GM12878 (cell line): ENCODE results near the gene CCT6B.

Experiments
- BCL3 ChIP-seq: IDR thresholded peaks from 2 replicates; pipeline ENCODE4 v1.6.1; 2011; ENCODE audit warnings: borderline replicate concordance, low read depth, mild to moderate bottlenecking, moderate library complexity, low read length; ENCODE audit not compliant: insufficient read depth, poor library complexity, severe bottlenecking
- CHD1 ChIP-seq: IDR thresholded peaks from 2 replicates; pipeline ENCODE4 v1.6.1; 2012; ENCODE audit warnings: low read depth, low read length, improper control_type of control experiment
- CTCF ChIP-seq, 3 experiments: IDR thresholded peaks in 2 of 3; conservative IDR thresholded peaks in 1 of 3; 2 replicates each; pipeline ENCODE4 v1.5.1; 2011; ENCODE audit warnings: low read depth in 3 of 3, low read length in 3 of 3, mild to moderate bottlenecking in 3 of 3, control low read depth in 2 of 3, moderate library complexity in 2 of 3, inconsistent platforms in 1 of 3, mixed read lengths in 1 of 3; ENCODE audit not compliant: control insufficient read depth in 2 of 3, insufficient read depth in 1 of 3; ENCODE audit errors: extremely low read depth in 1 of 3
- MXI1 ChIP-seq: fragments of 150-350 bp; IDR thresholded peaks from 2 replicates; pipeline ENCODE4 v1.6.1; 2011; ENCODE audit warnings: low read depth, mild to moderate bottlenecking, inconsistent platforms, low read length, improper control_type of control experiment
- POLR2AphosphoS2 ChIP-seq: IDR thresholded peaks from 2 replicates; pipeline ENCODE4 v1.6.1; 2011; ENCODE audit warnings: low read depth, mild to moderate bottlenecking, low read length, improper control_type of control experiment, moderate library complexity
- RAD21 ChIP-seq: IDR thresholded peaks from 2 replicates; pipeline ENCODE4 v1.6.1; 2011; ENCODE audit warnings: mild to moderate bottlenecking, low read depth, low read length, moderate library complexity; ENCODE audit not compliant: insufficient read depth

DNA sequence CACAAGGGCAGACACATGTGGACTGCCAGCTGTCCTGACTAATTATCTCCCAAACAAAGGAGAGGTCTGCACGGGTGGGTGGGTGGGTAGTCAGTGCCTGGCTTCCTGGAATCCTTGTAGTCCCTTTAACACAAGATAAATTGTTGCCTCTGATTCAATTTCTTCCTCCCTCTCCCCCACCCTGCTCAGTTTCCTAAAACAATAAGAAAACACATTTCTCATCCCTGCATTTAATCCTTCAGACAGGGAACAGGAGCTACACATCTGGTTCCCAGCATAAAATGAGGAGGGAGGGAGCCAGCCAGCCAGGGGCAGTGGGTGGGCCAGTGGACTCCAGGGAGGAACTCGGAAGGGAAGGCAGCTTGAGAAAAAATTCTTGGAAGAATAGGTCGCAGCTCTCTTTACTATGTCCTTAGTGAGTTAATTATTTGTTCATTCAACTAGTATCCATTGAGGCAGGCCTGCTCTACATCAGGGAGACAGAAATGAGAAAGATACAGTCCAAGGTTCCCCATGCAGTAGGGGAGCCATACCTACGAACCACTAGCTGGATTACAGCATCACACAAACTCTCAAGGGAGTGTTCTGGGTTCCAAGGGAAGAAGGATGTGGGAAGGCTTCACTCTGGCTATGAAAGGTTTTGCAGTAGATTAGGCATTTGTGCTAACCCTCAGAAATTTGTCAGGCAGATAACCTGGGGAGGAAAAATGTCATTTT, 58.3 kb downstream of the CCT6B start:
- TF ChIP-seq POLR2AphosphoS2: no peak
- no peak for TF ChIP-seq RAD21
- no peak for TF ChIP-seq BCL3
- no peak for TF ChIP-seq CTCF (IDR thresholded peaks at IDR 0.05 in 2 of 3, conservative IDR thresholded peaks at IDR 0.05 in 1 of 3; ENCODE audit: control insufficient read depth in 2 of 3, extremely low read depth in 1 of 3, insufficient read depth in 1 of 3, low read depth in 3 of 3, low read length in 3 of 3)
- TF ChIP-seq CHD1: no peak
- TF ChIP-seq MXI1: no peak
